Limb (tissue), 2 donors: ENCODE measurements around the gene THUMPD3.
A peak's percentile ranks its signal among the peaks of the same experiment; 100 is the strongest.

Experiments used
- DNase-seq, 2 donors: peaks; one replicate each; pipeline ENCODE4 v3.0.0-alpha.2; 2016; ENCODE audit errors: extremely low spot score in 2 of 2

The THUMPD3 gene

DNA sequence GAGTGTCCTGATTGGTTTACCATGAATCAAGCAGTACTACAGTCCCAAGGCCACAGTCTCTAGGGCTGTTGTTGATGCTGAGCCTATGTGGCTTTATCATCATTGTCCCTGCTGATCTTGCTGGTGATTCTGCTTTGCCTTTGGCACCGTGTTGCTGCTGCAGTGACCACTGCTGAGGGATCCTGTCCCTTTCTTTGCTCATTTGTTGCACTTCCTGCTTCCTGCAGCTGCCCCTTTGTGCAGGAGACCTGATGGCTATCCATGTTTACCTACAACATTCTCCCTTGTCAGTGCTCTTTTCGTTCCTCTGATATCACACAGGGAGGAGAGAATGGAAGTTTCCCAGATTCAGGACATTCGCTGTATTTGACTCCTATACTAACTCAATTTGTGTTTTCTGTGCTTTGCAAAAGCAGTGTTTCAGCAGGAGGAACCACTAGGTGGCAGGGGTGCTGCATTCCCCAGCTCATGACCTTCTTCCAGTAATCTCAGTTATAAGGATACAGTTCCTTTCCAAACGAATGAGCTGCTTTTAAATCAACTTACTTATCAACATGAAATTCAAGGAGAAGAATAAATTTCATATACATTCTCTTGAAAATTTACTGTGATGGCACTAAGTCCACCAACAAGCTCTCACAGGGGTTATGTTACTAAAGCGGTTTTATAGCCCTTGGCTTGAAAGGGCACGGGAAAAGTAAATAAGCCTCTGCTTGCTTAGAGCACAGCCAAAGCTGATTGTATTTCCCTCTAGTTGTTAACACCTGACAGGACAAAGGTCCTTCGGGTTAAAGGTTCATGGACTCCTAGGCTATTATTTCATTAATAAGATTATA is 9.7 kb upstream of the THUMPD3 start:
- peak; percentile 79 to 86 for DNase-seq

GRCh38 chr3:9361691-9362388 is 1.0 kb upstream of the THUMPD3 start:
- DNase-seq: no peak

GRCh38 chr3:9369508-9369907 is 6.7 kb downstream of the THUMPD3 start:
- DNase-seq: no peak

DNA sequence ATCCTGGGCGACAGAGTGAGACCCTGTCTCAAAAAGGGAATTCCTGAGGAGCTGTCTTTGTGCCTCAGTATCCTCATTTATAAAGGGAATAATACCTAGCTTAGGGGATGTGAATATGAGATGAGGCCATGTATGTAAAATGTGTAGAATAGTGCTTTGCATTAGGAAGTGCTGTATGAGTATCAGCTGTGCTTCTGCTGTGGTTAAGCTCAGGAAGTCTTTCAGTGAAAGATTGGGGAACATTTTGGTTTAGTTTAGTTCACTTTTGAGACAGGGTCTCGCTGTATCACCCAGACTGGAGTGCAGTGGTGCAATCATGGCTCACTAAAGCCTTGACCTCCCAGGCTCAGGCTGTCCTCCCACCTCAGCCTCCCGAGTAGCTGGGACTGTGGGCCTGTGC is 10.6 kb downstream of the THUMPD3 start:
- no peak for DNase-seq

GRCh38 chr3:9377981-9378380 is 15.1 kb downstream of the THUMPD3 start:
- no peak for DNase-seq

- no peak for DNase-seq
Measured at GRCh38 chr3:9379327-9379726, 16.5 kb downstream of the THUMPD3 start.

GRCh38 chr3:9380014-9380413 is 17.2 kb downstream of the THUMPD3 start:
- no peak for DNase-seq

- DNase-seq: no peak
Measured at GRCh38 chr3:9384141-9384828, 21.4 kb downstream of the THUMPD3 start.

GRCh38 chr3:9385187-9386077 is 22.6 kb downstream of the THUMPD3 start:
- no peak for DNase-seq

GRCh38 chr3:9386078-9386459 is 23.2 kb downstream of the THUMPD3 start:
- no peak for DNase-seq

DNA sequence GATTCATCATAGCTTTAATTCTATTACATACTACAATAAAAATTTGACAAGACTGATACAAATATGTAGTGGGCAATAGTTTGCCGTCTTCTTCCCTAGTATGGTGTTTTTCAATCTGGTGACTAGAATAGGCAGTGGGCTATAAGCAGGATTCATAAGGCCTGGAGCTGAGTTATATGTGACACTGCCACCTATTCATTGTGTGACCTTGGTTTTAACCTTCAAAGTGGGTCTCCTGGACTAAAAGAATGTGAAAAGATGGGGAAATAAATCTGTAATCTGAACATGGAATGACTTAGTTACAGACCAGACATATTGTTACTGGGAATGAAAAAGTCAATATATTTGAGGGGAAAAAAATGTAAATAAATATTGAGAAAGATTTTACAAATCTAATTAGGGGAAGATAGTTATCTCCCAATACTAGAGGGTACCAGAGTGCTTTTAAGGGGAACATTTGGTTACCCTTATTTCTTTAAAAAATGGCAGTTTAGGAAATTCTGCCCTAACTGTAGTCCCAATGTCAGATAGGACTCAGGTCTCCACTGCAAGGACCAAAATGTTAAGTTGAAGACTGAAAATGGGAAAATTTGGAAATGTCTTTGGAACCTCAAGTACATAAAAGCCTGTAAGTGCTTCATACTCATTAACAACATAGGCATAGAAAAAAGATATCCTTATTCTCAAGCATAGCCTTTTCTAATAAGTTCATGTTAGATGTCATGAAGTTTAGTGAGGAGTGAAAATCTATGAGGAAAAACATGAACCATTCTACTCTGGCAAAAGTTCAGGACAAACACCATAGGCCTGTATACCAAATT is 23.9 kb downstream of the THUMPD3 start:
- no peak for DNase-seq

DNA sequence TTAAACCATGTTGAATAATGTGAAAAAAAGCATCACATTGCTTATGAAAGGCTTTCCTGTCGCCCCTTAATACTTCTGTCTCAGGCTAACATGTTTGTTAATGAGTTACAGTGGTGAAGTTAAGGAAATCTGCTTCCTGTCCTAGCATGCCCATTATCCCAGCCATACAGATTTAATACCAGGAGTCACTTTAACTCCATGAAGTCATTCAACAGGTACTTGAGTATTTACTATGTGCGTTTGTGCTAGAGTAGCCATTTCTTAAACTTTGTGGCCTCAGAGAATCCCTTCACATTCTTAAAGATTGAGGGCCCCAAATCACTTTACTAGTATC is 24.4 kb downstream of the THUMPD3 start:
- no peak for DNase-seq

DNA sequence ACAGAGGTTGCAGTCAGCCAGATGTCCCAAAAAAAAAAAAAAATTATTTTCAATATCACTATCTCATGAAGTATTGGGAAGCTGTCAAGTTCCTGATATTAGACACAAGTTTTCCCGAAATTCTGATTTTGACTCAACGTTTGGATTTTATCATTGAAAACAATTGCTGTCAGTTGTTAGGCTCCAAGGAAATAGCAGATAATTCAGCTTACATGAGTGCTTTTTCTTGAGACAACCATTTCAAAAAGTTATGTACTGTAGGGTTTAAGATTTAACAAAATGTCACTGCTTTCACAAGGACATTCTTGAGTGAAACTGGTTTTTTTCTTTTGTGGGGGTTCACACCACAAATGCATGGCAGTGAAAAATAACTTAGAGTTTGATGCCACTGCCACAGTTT is 25.3 kb downstream of the THUMPD3 start:
- no peak for DNase-seq

- no peak for DNase-seq
Measured at GRCh38 chr3:9388562-9389272, 25.9 kb downstream of the THUMPD3 start.

DNA sequence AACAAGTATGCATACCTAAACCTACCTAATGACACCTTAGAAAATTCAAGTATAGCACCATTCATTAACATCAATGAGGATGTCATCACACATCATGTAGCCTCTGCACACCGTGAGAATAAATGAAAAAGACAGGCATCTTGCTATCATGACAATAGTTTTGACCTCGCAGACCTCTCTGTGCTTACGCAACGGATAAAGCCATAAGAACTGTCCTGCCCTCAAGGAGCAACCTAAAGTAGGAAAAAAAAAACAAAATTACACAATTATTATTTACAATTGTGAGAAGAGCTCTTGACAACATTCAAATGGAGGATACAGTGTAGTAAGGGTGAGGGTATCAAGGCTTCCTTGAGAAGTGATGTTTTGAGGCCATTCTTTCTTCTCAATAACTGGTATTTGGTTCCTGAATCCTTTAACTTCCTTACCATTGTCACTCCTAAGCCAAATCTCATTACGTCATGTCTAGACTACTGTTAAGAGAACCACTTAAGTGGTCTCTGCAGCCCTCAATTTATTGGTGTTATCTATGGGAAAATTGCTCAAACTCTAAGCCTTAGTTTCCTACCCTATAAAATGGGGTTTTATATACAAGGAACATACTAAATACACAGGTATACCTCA is 27.5 kb downstream of the THUMPD3 start:
- DNase-seq: no peak

DNA sequence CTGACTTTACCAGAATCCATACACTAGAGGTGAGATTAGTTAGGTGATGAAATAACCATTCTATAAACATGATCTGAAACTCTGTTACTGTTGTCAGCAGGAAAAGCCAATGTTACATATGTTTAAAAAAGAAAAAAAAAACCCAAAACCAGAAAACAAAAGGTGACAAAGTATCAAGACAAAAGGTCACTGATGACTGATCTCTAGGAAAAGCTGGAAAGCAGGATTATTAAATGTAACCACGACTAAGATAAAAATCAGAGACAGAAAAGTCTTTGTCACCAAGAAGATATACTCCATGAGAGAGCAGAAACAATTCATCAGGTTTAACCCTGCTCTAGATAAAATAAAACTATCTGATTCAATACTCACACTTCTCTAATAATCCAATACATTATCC is 29.2 kb downstream of the THUMPD3 start:
- DNase-seq: no peak

- DNase-seq: no peak
Measured at GRCh38 chr3:9395570-9396300, 32.9 kb downstream of the THUMPD3 start.

DNA sequence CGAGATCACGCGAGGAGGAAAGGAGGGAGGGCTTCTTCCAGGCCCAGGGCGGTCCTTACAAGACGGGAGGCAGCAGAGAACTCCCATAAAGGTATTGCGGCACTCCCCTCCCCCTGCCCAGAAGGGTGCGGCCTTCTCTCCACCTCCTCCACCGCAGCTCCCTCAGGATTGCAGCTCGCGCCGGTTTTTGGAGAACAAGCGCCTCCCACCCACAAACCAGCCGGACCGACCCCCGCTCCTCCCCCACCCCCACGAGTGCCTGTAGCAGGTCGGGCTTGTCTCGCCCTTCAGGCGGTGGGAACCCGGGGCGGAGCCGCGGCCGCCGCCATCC is 33.4 kb downstream of the THUMPD3 start:
- peak in 1 of 2 donors; percentile 92 for DNase-seq
